ENCODE data around the gene SERPINF2.

DNA sequence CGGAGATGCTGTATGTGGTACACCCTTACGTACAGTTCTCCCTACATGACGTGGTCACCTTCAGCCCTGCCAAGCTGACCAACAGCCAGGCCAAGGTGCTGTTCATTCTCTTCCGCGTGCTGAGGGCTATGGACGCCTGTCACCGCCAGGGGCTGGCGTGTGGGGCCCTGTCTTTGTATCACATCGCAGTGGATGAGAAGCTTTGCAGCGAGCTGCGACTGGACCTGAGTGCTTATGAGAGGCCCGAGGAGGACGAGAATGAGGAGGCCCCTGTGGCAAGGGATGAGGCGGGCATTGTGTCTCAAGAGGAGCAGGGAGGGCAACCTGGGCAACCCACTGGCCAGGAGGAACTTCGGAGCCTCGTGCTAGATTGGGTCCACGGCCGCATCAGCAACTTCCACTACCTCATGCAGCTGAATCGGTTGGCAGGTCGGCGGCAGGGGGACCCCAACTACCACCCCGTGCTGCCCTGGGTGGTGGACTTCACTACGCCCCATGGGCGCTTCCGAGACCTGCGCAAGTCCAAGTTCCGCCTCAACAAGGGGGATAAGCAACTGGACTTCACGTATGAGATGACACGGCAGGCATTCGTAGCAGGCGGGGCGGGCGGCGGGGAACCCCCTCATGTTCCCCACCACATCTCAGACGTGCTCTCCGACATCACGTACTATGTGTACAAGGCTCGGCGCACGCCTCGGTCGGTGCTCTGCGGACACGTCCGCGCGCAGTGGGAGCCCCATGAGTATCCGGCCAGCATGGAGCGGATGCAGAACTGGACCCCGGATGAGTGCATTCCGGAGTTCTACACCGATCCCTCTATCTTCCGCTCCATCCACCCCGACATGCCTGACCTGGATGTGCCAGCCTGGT is 16.8 kb upstream of the SERPINF2 start:
- TF ChIP-seq, protein P1, sequence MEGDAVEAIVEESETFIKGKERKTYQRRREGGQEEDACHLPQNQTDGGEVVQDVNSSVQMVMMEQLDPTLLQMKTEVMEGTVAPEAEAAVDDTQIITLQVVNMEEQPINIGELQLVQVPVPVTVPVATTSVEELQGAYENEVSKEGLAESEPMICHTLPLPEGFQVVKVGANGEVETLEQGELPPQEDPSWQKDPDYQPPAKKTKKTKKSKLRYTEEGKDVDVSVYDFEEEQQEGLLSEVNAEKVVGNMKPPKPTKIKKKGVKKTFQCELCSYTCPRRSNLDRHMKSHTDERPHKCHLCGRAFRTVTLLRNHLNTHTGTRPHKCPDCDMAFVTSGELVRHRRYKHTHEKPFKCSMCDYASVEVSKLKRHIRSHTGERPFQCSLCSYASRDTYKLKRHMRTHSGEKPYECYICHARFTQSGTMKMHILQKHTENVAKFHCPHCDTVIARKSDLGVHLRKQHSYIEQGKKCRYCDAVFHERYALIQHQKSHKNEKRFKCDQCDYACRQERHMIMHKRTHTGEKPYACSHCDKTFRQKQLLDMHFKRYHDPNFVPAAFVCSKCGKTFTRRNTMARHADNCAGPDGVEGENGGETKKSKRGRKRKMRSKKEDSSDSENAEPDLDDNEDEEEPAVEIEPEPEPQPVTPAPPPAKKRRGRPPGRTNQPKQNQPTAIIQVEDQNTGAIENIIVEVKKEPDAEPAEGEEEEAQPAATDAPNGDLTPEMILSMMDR (optimal IDR thresholded peaks at IDR 0.05 in 1 of 3, IDR thresholded peaks at IDR 0.05 in 1 of 3, conservative IDR thresholded peaks at IDR 0.05 in 1 of 3; ENCODE audit: extremely low read depth in 1 of 3, insufficient read depth in 2 of 3, low read length in 3 of 3), result no peak
- TF ChIP-seq EZH2 (IDR thresholded peaks at IDR 0.05; ENCODE audit: low read length), result no peak
